ENCODE data around the gene ABCC10.

- TF ChIP-seq CTCF (IDR thresholded peaks at IDR 0.05) (peak in 3 of 6 experiments; percentile 43 to 49 (median 44)), POLR2A (IDR thresholded peaks at IDR 0.05) (no peak)
Measured at GRCh38 chr6:43386492-43386891, 40.8 kb upstream of the ABCC10 start.

Data from Peyer's patch (tissue), 4 donors.